H9 (cell line): ENCODE data around the gene SMIM10. TPM values are rescaled to one million over a fixed set of nuclear protein-coding genes. Genes with fewer than 3 reads are reported as not detected.

Source experiments
- DNase-seq: peaks from one replicate; pipeline ENCODE4 v3.0.0-alpha.2; 2017
- H2AFZ ChIP-seq: one replicate; pipeline ENCODE4 v1.6.1; 2013; ENCODE audit warnings: mild to moderate bottlenecking, low read length, control low read depth, moderate library complexity
- H2AK5ac ChIP-seq: 2 replicates; pipeline ENCODE4 v1.6.1; 2013; ENCODE audit warnings: low read length, control low read depth, mixed read lengths; ENCODE audit not compliant: insufficient read length
- H2BK120ac ChIP-seq: one replicate; pipeline ENCODE4 v1.6.1; 2013; ENCODE audit warnings: low read depth, mild to moderate bottlenecking, low read length, control low read depth, inconsistent platforms; ENCODE audit not compliant: poor library complexity, severe bottlenecking
- H2BK12ac ChIP-seq: 2 replicates; pipeline ENCODE4 v1.6.1; 2013; ENCODE audit warnings: low read length, control low read depth, mixed read lengths, low read depth; ENCODE audit not compliant: insufficient read length
- H2BK15ac ChIP-seq: 2 replicates; pipeline ENCODE4 v1.6.1; 2013; ENCODE audit warnings: low read depth, low read length, control low read depth
- H2BK20ac ChIP-seq: one replicate; pipeline ENCODE4 v1.6.1; 2013; ENCODE audit warnings: low read depth, mild to moderate bottlenecking, low read length, control low read depth, inconsistent platforms; ENCODE audit not compliant: poor library complexity, severe bottlenecking
- H2BK5ac ChIP-seq: 2 replicates; pipeline ENCODE4 v1.6.1; 2013; ENCODE audit warnings: low read length, control low read depth, mixed read lengths; ENCODE audit not compliant: insufficient read length
- H3K14ac ChIP-seq: 2 replicates; pipeline ENCODE4 v1.6.1; 2013; ENCODE audit warnings: low read length, control low read depth; ENCODE audit not compliant: insufficient read depth
- H3K18ac ChIP-seq: 2 replicates; pipeline ENCODE4 v1.6.1; 2013; ENCODE audit warnings: low read depth, mild to moderate bottlenecking, mixed read lengths, low read length, control low read depth; ENCODE audit not compliant: insufficient read length
- H3K23ac ChIP-seq: 2 replicates; pipeline ENCODE4 v1.6.1; 2013; ENCODE audit warnings: low read length, control low read depth, mixed read lengths, low read depth; ENCODE audit not compliant: insufficient read length
- H3K23me2 ChIP-seq: 2 replicates; pipeline ENCODE4 v1.6.1; 2013; ENCODE audit warnings: low read depth, mild to moderate bottlenecking, mixed read lengths, low read length, control low read depth; ENCODE audit not compliant: insufficient read length, poor library complexity, severe bottlenecking
- H3K27ac ChIP-seq: 2 replicates; pipeline ENCODE4 v1.5.1; 2013; ENCODE audit warnings: low read length, control low read depth, mixed read lengths, low read depth; ENCODE audit not compliant: insufficient read length
- H3K27me3 ChIP-seq: 2 replicates; pipeline ENCODE4 v1.6.1; 2013; ENCODE audit warnings: low read length, control low read depth, inconsistent platforms; ENCODE audit not compliant: insufficient read depth
- H3K4ac ChIP-seq: 2 replicates; pipeline ENCODE4 v1.6.1; 2013; ENCODE audit warnings: low read depth, mild to moderate bottlenecking, control low read depth, inconsistent platforms, low read length, moderate library complexity
- H3K4me1 ChIP-seq: 2 replicates; pipeline ENCODE4 v1.6.1; 2013; ENCODE audit warnings: low read length, control low read depth, inconsistent platforms; ENCODE audit not compliant: insufficient read depth
- H3K4me2 ChIP-seq: 2 replicates; pipeline ENCODE4 v1.6.1; 2013; ENCODE audit warnings: low read length, control low read depth, mixed read lengths; ENCODE audit not compliant: insufficient read length, insufficient read depth
- H3K56ac ChIP-seq: 2 replicates; pipeline ENCODE4 v1.6.1; 2013; ENCODE audit warnings: low read depth, mild to moderate bottlenecking, mixed read lengths, low read length, control low read depth; ENCODE audit not compliant: insufficient read length
- H3K79me1 ChIP-seq: 2 replicates; pipeline ENCODE4 v1.6.1; 2013; ENCODE audit warnings: low read depth, mild to moderate bottlenecking, moderate library complexity, low read length, control low read depth, inconsistent platforms; ENCODE audit not compliant: insufficient read depth, poor library complexity, severe bottlenecking
- H3K79me2 ChIP-seq: 2 replicates; pipeline ENCODE4 v1.6.1; 2013; ENCODE audit warnings: low read length, control low read depth, inconsistent platforms; ENCODE audit not compliant: insufficient read depth
- H3K9ac ChIP-seq: 2 replicates; pipeline ENCODE4 v1.6.1; 2013; ENCODE audit warnings: low read length, control low read depth, mixed read lengths; ENCODE audit not compliant: insufficient read length; ENCODE audit errors: extremely low read depth
- H3K9me3 ChIP-seq: one replicate; pipeline ENCODE4 v1.6.1; 2013; ENCODE audit warnings: low read depth, low read length, inconsistent platforms; ENCODE audit not compliant: control insufficient read depth
- H3T11ph ChIP-seq: one replicate; pipeline ENCODE4 v1.6.1; 2013; ENCODE audit warnings: mild to moderate bottlenecking, low read length, control low read depth, inconsistent platforms
- H4K20me1 ChIP-seq: one replicate; pipeline ENCODE4 v1.6.1; 2013; ENCODE audit not compliant: control insufficient read depth, insufficient read length, insufficient read depth
- H4K5ac ChIP-seq: 2 replicates; pipeline ENCODE4 v1.6.1; 2013; ENCODE audit warnings: low read depth, mild to moderate bottlenecking, mixed read lengths, low read length, control low read depth; ENCODE audit not compliant: insufficient read length
- H4K8ac ChIP-seq: replicated peaks from 2 replicates; pipeline ENCODE4 v1.6.1; 2013; ENCODE audit warnings: low read length, control low read depth, mixed read lengths, low read depth; ENCODE audit not compliant: insufficient read length
- H4K91ac ChIP-seq: 2 replicates; pipeline ENCODE4 v1.6.1; 2013; ENCODE audit warnings: low read depth, mild to moderate bottlenecking, moderate library complexity, mixed read lengths, low read length, control low read depth; ENCODE audit not compliant: insufficient read length
- H3K27ac Mint-ChIP-seq, 3 experiments: 2 replicates in 2 of 3; 3 replicates in 1 of 3; pipeline ENCODE4 v1.8.0; 2020 to 2021; ENCODE audit warnings: mixed read lengths in 3 of 3, mild to moderate bottlenecking in 1 of 3, moderate library complexity in 1 of 3
- H3K27me3 Mint-ChIP-seq: 2 replicates; pipeline ENCODE4 v1.8.0; 2021; ENCODE audit warnings: low read depth, mild to moderate bottlenecking, moderate library complexity, mixed read lengths
- H3K36me3 Mint-ChIP-seq, 3 experiments: 2 replicates in 2 of 3; 3 replicates in 1 of 3; pipeline ENCODE4 v1.8.0; 2020 to 2021; ENCODE audit warnings: low read depth in 3 of 3, mixed read lengths in 3 of 3; ENCODE audit not compliant: insufficient read depth in 1 of 3
- H3K4me1 Mint-ChIP-seq, 2 experiments: 2 replicates each; pipeline ENCODE4 v1.8.0; 2020; ENCODE audit warnings: mixed read lengths in 2 of 2
- H3K4me3 Mint-ChIP-seq, 2 experiments: 2 replicates in 1 of 2; 3 replicates in 1 of 2; pipeline ENCODE4 v1.8.0; 2020 to 2021; ENCODE audit warnings: mild to moderate bottlenecking in 2 of 2, mixed read lengths in 2 of 2, moderate library complexity in 1 of 2
- H3K9me3 Mint-ChIP-seq, 2 experiments: 2 replicates in 1 of 2; 3 replicates in 1 of 2; pipeline ENCODE4 v1.8.0; 2020; ENCODE audit warnings: mild to moderate bottlenecking in 2 of 2, mixed read lengths in 2 of 2, moderate library complexity in 1 of 2
- whole genome bisulfite sequencing: extraction: QIAGEN DNeasy Blood & Tissue Kit; methylation state at CpG from one replicate; pipeline ENCODE4 v1.1.7; 2013; ENCODE audit warnings: missing lambda C conversion rate, low lambda C conversion rate, mixed read lengths; ENCODE audit not compliant: insufficient read length; ENCODE audit errors: extremely low coverage; 5-methylcytosine and 5-hydroxymethylcytosine counted together
- total RNA-seq: library from RNA; stranded (reverse); gene quantifications from 2 replicates; pipeline ENCODE4 v1.2.1, GENCODE V29; 2021
- TF ChIP-seq, protein P1 (sequence below): fragments of 200-600 bp; sonication (generic); conservative IDR thresholded peaks from 3 replicates; pipeline ENCODE4 v1.8.0; 2021; ENCODE audit warnings: antibody characterized with exemption, mild to moderate bottlenecking

Gene SMIM10
- total RNA-seq, 1 experiment from 2014 or later: 1.2 TPM

DNA sequence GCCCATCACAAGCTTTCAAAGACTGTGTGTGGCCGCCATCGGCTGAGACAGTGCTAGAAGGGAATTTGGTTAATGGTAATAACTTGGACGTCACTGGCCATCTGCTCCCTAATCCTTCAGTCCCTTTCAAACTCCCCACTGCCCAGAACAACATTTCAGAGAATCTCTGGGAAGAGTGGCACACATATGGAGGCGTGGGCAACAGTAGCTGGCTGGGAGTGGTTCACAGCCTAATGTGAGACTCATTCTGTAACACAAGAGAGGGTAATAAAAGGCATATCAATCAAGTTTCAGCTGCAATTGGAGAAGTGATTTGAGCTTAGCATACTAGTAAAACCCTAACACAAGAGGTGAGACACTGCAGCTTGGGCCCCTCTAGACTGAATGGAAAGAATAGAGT, 15.4 kb downstream of the SMIM10 start:
- TF ChIP-seq, protein P1, sequence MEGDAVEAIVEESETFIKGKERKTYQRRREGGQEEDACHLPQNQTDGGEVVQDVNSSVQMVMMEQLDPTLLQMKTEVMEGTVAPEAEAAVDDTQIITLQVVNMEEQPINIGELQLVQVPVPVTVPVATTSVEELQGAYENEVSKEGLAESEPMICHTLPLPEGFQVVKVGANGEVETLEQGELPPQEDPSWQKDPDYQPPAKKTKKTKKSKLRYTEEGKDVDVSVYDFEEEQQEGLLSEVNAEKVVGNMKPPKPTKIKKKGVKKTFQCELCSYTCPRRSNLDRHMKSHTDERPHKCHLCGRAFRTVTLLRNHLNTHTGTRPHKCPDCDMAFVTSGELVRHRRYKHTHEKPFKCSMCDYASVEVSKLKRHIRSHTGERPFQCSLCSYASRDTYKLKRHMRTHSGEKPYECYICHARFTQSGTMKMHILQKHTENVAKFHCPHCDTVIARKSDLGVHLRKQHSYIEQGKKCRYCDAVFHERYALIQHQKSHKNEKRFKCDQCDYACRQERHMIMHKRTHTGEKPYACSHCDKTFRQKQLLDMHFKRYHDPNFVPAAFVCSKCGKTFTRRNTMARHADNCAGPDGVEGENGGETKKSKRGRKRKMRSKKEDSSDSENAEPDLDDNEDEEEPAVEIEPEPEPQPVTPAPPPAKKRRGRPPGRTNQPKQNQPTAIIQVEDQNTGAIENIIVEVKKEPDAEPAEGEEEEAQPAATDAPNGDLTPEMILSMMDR: no peak
- Mint-ChIP-seq H3K27ac (no peak overlapping the region), H3K9me3 (peaks cover 3 to 72% of the 10 kb centered on the region in 2 experiments; a peak in 4 of 5 replicates), H3K36me3 (no peaks in the 10 kb centered on the region), H3K27me3 (no peaks in the 10 kb centered on the region), H3K4me1 (peaks cover 24 to 26% of the 10 kb centered on the region in 2 experiments), H3K4me3 (no peak overlapping the region)
- Histone ChIP-seq H3K4me2 (no peak overlapping the region), H3T11ph (no peak overlapping the region), H3K14ac (no peak overlapping the region), H3K4me1 (peaks cover 8% of the 10 kb centered on the region; the same call in 1 of the 2 replicates), H3K23ac (no peak overlapping the region), H3K23me2 (peaks cover 4% of the 10 kb centered on the region), H3K9me3 (peaks cover 37% of the 10 kb centered on the region), H3K79me2 (no peaks in the 10 kb centered on the region), H3K79me1 (no peaks in the 10 kb centered on the region), H3K27me3 (no peaks in the 10 kb centered on the region), H2BK5ac (no peak overlapping the region), H4K20me1 (no peaks in the 10 kb centered on the region), H2BK15ac (no peak overlapping the region), H2BK120ac (no peak overlapping the region), H3K56ac (no peak overlapping the region), H3K4ac (no peak overlapping the region), H3K27ac (no peak overlapping the region), H4K91ac (no peak overlapping the region), H2BK20ac (no peak overlapping the region), H3K9ac (no peak overlapping the region), H4K5ac (no peak overlapping the region), H3K18ac (no peak overlapping the region), H4K8ac (no peak overlapping the region), H2BK12ac (no peak overlapping the region), H2AK5ac (no peak overlapping the region), H2AFZ (no peak overlapping the region)
- WGBS: no CpG with 5 or more reads among the region's 4 CpGs
- no peak for DNase-seq
